ENCODE measurements around the gene SIL1.
"Not testable (repeated sequence)": the region's sequence is repeated elsewhere in the genome, so short reads cannot be mapped to it uniquely, and the experiment has no call there.

The SIL1 gene

GRCh38 chr5:139064613-139065012, 133.6 kb downstream of the SIL1 start:
- no peak for DNase-seq

- no peak for DNase-seq
Measured at GRCh38 chr5:139063664-139064054, 134.5 kb downstream of the SIL1 start.

GRCh38 chr5:139062910-139063663, 135.1 kb downstream of the SIL1 start:
- DNase-seq = no peak

- DNase-seq = no peak
Measured at GRCh38 chr5:139061856-139062255, 136.3 kb downstream of the SIL1 start.

- DNase-seq = no peak
Measured at GRCh38 chr5:139061274-139061673, 136.9 kb downstream of the SIL1 start.

DNA sequence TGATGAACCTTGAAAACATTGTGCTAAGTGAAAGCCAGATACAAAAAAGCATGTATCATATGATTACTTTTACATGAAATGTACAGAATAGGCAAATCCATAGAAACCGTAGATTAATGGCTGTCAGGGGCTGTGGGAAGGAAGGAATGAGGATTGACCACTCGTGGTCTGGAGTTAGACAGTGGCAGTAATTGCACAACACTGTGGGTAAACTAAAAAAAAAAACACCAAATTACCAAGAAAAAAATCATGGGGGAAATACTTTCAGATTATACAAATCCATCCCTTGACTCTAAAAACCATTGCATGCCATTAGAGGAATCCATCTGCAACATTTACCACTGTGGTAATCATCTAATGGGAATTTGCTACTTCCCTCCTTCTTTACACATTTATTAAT, 140.0 kb downstream of the SIL1 start:
- DNase-seq = no peak

GRCh38 chr5:139057045-139057939, 140.9 kb downstream of the SIL1 start:
- DNase-seq = not testable (repeated sequence)

- DNase-seq = no peak
Measured at GRCh38 chr5:139052975-139053374, 145.2 kb downstream of the SIL1 start.

GRCh38 chr5:139051392-139051791, 146.8 kb downstream of the SIL1 start:
- DNase-seq = no peak

DNA sequence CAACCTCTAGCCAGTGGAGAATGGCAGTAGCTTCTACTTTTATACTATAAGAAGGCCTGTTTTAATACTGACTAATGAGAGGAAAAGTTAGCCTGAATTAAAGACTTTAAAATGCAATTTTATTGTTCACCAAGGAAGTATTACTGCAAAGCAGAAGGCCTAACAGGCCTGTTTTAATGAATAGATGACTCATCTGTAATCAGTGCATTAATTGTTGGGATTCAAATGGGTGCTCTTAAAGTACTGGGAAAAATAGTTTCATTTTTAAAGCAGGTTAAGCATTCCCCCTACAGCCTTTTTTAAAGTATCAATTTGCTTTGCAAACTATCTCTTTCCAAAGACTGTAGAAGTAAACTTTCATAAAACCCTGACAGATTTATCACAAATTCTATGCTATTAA, 147.7 kb downstream of the SIL1 start:
- DNase-seq = no peak

GRCh38 chr5:139049780-139050179, 148.4 kb downstream of the SIL1 start:
- DNase-seq = no peak

- DNase-seq = no peak
Measured at GRCh38 chr5:139046551-139046950, 151.6 kb downstream of the SIL1 start.

DNA sequence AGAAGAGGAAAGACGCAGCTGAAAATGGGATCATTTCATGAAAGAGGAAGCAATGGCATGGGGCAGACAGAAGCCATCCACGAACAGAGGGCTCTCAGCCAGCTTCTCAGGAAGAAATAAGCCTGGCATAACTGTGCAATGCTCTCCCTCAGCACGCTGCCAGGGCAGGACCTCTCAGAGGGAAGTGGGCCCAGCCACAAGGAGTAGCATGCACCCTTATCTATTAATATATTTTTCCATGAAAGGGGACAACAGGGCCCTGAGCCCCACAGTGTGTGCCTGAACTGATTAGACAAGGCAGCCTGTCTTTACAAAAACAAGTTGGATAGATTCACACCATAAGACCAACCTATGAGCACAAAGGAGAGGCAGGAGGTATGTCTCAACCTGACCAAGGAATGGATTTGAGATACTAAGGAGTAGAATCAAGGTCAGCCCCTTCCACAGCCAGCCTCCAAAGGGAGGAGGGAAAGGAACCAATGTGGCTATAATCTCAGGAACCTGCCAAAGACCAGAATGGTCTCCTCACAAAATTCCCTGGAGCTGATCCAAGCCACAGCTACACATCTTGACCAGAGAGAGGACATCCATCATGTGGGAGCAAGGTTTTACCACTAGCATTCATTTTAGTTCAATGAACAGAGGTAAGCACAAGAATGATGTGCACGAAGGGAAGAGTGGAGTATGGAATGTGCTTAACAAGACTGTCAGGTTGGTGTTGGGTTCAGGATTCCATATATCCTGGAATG, 154.8 kb downstream of the SIL1 start:
- no peak for DNase-seq

DNA sequence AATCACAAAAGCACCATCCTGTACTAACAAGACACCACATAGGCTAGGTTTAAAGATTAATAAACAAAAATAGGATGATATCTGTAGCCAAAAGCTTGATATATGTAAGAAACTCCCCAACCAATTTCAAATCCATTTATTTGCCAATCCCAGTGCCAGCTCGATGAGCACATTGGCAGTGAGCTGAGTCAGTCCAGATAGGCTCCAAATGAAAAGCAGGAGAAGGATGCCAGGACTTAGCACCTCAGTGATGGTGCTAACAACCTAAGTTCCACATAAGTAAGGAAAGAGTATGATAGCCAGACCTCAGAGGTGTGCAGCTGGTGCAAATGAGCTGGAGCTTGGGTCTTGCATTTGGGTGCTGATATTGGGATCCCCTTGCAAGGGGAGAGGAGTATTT, 158.1 kb downstream of the SIL1 start:
- DNase-seq = no peak

GRCh38 chr5:139038613-139039305, 159.4 kb downstream of the SIL1 start:
- no peak for DNase-seq

GRCh38 chr5:139037732-139038131, 160.4 kb downstream of the SIL1 start:
- no peak for DNase-seq

- not testable (repeated sequence) for DNase-seq
Measured at GRCh38 chr5:139036332-139036731, 161.8 kb downstream of the SIL1 start.

- DNase-seq = no peak
Measured at GRCh38 chr5:139027150-139027549, 171.0 kb downstream of the SIL1 start.

DNA sequence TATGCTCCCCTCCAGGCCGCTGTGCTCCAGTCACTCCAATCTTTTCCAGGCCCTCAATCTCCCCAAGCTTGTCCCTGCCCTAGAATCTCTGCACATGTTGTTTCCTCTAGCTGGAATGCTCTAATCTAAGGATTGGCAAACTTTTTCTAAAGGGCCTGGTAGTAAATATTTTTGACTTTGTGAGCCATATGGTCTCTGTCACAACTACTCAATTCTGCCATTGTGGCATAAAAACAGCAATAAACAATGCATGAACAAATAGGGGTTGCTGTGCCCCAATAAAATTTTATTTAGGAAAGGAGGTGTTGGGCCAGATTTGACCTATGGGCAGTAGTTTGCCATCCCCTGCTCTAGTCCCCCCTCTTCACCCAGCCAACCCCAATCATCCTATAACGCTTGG, 172.5 kb downstream of the SIL1 start:
- no peak for DNase-seq

- DNase-seq = no peak
Measured at GRCh38 chr5:139023286-139023685, 174.9 kb downstream of the SIL1 start.

DNA sequence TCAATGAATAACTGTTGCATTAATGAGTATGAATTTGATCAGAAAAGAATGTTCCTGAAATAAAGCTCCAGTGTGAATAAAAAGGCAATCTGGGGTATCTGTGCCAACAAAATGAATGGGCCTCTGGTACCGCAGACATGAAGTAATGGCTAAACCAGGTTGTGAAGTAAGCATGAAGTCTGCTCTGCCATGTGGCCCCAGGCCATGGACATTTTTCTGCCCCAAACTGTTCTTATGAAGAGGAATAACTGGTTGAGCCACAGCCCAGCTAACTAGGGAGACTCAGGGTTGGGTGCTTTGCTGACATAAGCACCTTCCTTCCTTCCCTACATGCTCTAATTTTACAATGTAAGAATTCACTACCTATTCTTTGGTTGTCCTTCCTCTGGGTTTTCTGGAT, 175.6 kb downstream of the SIL1 start:
- no peak for DNase-seq

DNA sequence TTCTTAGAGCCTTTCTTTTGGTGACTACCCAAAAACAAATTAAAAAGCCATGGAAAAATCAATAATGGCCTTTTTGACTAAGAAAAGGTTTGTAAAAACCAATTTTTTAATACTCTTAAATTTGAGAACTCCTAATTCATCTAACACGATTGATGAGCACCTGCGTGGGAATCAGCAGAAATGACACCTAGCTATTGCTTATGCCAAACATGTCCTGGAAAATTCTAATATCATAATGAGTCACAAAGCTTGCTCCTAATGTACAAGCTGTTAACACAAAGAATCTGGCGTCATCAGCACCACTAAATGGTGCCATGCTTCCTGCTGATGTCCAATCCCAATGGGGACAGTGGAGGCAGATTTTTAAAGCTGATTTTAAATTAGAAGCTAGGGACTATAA, 176.8 kb downstream of the SIL1 start:
- DNase-seq = no peak

DNA sequence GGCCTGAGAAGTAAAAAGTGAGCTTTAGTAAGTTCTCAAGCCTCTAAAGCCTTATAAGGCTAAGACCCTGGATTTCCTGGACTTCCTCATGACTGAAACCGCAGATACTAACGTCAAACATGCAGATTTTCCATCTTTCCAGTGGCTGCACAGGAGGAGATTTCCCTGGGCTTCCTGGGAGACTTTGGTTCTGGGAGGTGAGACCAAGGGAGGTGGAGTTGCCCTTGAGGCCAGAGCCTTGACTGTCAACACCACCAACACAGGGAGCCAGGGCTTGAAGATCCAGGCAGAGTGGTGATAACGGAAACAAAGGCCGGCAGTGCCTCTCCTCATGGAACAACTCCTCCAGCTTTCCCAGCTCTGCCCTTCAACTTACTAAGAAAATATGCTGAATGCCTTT, 178.3 kb downstream of the SIL1 start:
- DNase-seq = no peak

Measured in activated naive CD4-positive, alpha-beta T cell treated with Interleukin-2 at 50 U/mL for 16 hours (primary cell).